Caco-2 (cell line): ENCODE results near the gene CERT1. TPM values are rescaled to one million over a fixed set of nuclear protein-coding genes. Genes with fewer than 3 reads are reported as not detected.
"Not testable (repeated sequence)": the region's sequence is repeated elsewhere in the genome, so short reads cannot be mapped to it uniquely, and the experiment has no call there.

Experiments
- Bru-seq: library from RNA; stranded (reverse); fragments of 400-500 nt; gene quantifications from one replicate; lab custom pipeline; 2021; lab: Mats Ljungman, UMichigan
- BruChase-seq, 2 experiments: library from RNA; stranded (reverse); fragments of 400-500 nt; gene quantifications; one replicate each; lab custom pipeline; 2021; lab: Mats Ljungman, UMichigan
- BruUV-seq: library from RNA; stranded (reverse); fragments of 400-500 nt; replicated peaks from 2 replicates; lab custom pipeline; 2021; lab: Mats Ljungman, UMichigan
- CTCF ChIA-PET: fragments of 300-600 bp; sonication (Branson Sonifier 250); formaldehyde crosslinking; loops from one replicate; lab custom pipeline; 2022; ENCODE audit warnings: antibody characterized with exemption; lab: Charles Lee
- POLR2A ChIA-PET: fragments of 300-600 bp; sonication (Branson Sonifier 250); formaldehyde crosslinking; loops from one replicate; lab custom pipeline; 2022; ENCODE audit warnings: antibody characterized with exemption; lab: Charles Lee
- DNase-seq, 2 experiments: peaks; one replicate each; pipeline versions ENCODE4 v3.0.0 to v3.0.0-alpha.2; 2020 to 2022
- H3K27me3 ChIP-seq: replicated peaks from 2 replicates; pipeline ENCODE4 v1.6.0; 2011; ENCODE audit warnings: low read length; ENCODE audit not compliant: control insufficient read depth, insufficient read depth
- H3K36me3 ChIP-seq: 2 replicates; pipeline ENCODE4 v1.5.1; 2011; ENCODE audit warnings: low read length; ENCODE audit not compliant: control insufficient read depth, insufficient read depth
- H3K4me1 ChIP-seq: fragments of 250-450 bp; sonication (Bioruptor Pico); 2 replicates; pipeline ENCODE4 v1.5.1; 2020; ENCODE audit warnings: mild to moderate bottlenecking
- H3K4me3 ChIP-seq: 2 replicates; pipeline ENCODE4 v1.5.1; 2011; ENCODE audit warnings: low read depth, mild to moderate bottlenecking, control low read depth, low read length
- H3K9me3 ChIP-seq: fragments of 250-450 bp; sonication (Bioruptor Pico); 2 replicates; pipeline ENCODE4 v1.5.1; 2020; ENCODE audit warnings: mild to moderate bottlenecking, moderate library complexity
- H3K27ac Mint-ChIP-seq: one replicate; pipeline ENCODE4 v1.8.0; 2022; ENCODE audit warnings: mixed read lengths; ENCODE audit not compliant: unreplicated experiment
- H3K27me3 Mint-ChIP-seq: one replicate; pipeline ENCODE4 v1.8.0; 2022; ENCODE audit warnings: mixed read lengths; ENCODE audit not compliant: insufficient read depth, unreplicated experiment
- H3K36me3 Mint-ChIP-seq: one replicate; pipeline ENCODE4 v1.8.0; 2022; ENCODE audit warnings: mild to moderate bottlenecking, mixed read lengths; ENCODE audit not compliant: insufficient read depth, unreplicated experiment
- H3K4me1 Mint-ChIP-seq: one replicate; pipeline ENCODE4 v1.8.0; 2022; ENCODE audit warnings: low read depth, mixed read lengths; ENCODE audit not compliant: unreplicated experiment
- H3K4me3 Mint-ChIP-seq: one replicate; pipeline ENCODE4 v1.8.0; 2022; ENCODE audit warnings: mild to moderate bottlenecking, moderate library complexity, mixed read lengths; ENCODE audit not compliant: unreplicated experiment
- H3K9me3 Mint-ChIP-seq: one replicate; pipeline ENCODE4 v1.8.0; 2022; ENCODE audit warnings: mixed read lengths; ENCODE audit not compliant: unreplicated experiment
- CTCF ChIP-seq, 2 experiments: fragments of 200-600 bp in 1 of 2; IDR thresholded peaks; 1 replicate in 1 of 2; 2 replicates in 1 of 2; pipeline versions ENCODE4 v1.5.1 to v1.8.0; 2011 to 2022; ENCODE audit warnings: antibody characterized with exemption in 1 of 2, control low read depth in 1 of 2, inconsistent platforms in 1 of 2, low read depth in 1 of 2, low read length in 1 of 2, mild to moderate bottlenecking in 1 of 2, moderate library complexity in 1 of 2; ENCODE audit not compliant: insufficient read depth in 1 of 2, severe bottlenecking in 1 of 2, unreplicated experiment in 1 of 2
- intact Hi-C: fragments of 100-400 bp; cut with micrococcal nuclease; formaldehyde crosslinking; loops from one replicate; pipeline ENCODE4 v1.10.0; 2022; ENCODE audit not compliant: unreplicated experiment
- long read RNA-seq: library from polyadenylated mRNA; stranded (forward); transcript quantifications from one replicate; pipeline ENCODE4 v2.0.0, GENCODE V29; 2022
- total RNA-seq: library from RNA; stranded (reverse); gene quantifications from 2 replicates; pipeline ENCODE4 v1.2.3, GENCODE V29; 2022

Gene CERT1
- total RNA-seq (42.7 and 44.3 TPM in 2 replicates), Bru-seq, nascent RNA (percentile 86 among the genes with signal in this experiment), BruChase-seq, experiment 1, labeled RNA remaining after a 2-hour chase (percentile 80 among the genes with signal in this experiment), BruChase-seq, experiment 2, labeled RNA remaining after a 6-hour chase (percentile 78 among the genes with signal in this experiment)
- long read RNA-seq, full-length matches to known transcripts, result 20 of 31 reads
- long read RNA-seq, partial matches to known transcripts, result 2 of 31 reads
- long read RNA-seq, other reads (novel, unspliced or antisense), result 9 of 31 reads

- ChIA-PET CTCF (interaction anchor here (0.7 to 0.8 kb wide), 3 partner anchors 63 to 737 kb away, joined by 3 to 5 read pairs (median 4); no protein-coding TSS in a partner anchor), POLR2A (interaction anchor here (0.6 to 1.4 kb wide), 5 partner anchors 9 to 724 kb away, joined by 3 to 18 read pairs (median 4); partner anchors contain the start of gene HMGCR)
- Histone ChIP-seq H3K4me3 (peak within 1 kb of the TSS; percentile 98), H3K9me3 (no peaks in the 10 kb centered on the region), H3K27me3 (no peaks in the 10 kb centered on the region), H3K4me1 (peaks cover 5% of the 10 kb centered on the region), H3K36me3 (no peaks in the 10 kb centered on the region)
- no peaks in the 10 kb centered on the region for H3K27me3 Mint-ChIP-seq
- peaks cover 13% of the 10 kb centered on the region for H3K36me3 Mint-ChIP-seq
- intact Hi-C loops, result loop anchor here (1.0 to 5.0 kb wide), 5 partner anchors 12 to 174 kb away; partner anchors contain the start of genes ANKDD1B and HMGCR
- peaks cover 15% of the 10 kb centered on the region for H3K4me1 Mint-ChIP-seq
- no TSS peak for BruUV-seq
- no peak for TF ChIP-seq CTCF (IDR thresholded peaks at IDR 0.05; ENCODE audit: insufficient read depth in 1 of 2, low read depth in 1 of 2, low read length in 1 of 2, severe bottlenecking in 1 of 2, unreplicated experiment in 1 of 2)
- H3K27ac Mint-ChIP-seq, result peak within 1 kb of the TSS; percentile 91
- peak; percentile 98 to 99 for DNase-seq
- peak within 1 kb of the TSS; percentile 100 for H3K4me3 Mint-ChIP-seq
- no peaks in the 10 kb centered on the region for H3K9me3 Mint-ChIP-seq
These were observed at the start of gene CERT1, which contains the start of gene POLK for GRCh38 chr5:75511435-75512382. Gene CERT1, minus strand, starts transcription at chr5:75511629. Its CDS starts 422 bp downstream, at chr5:75511207. Gene POLK, plus strand, starts transcription at chr5:75511891.

- POLR2A ChIA-PET, H3K4me3 ChIP-seq, CTCF ChIA-PET, BruUV-seq, H3K36me3 Mint-ChIP-seq, H3K27me3 Mint-ChIP-seq, H3K9me3 ChIP-seq, H3K36me3 ChIP-seq, H3K27ac Mint-ChIP-seq, intact Hi-C loops, DNase-seq, H3K4me1 Mint-ChIP-seq, H3K4me3 Mint-ChIP-seq, H3K4me1 ChIP-seq, H3K27me3 ChIP-seq: not testable (repeated sequence)
- H3K9me3 Mint-ChIP-seq, result peaks cover 26% of the 10 kb centered on the region
These were observed 49.2 kb upstream of the CERT1 start for GRCh38 chr5:75560655-75561054.

GRCh38 chr5:75558981-75559632 is 47.7 kb upstream of the CERT1 start:
- TF ChIP-seq CTCF (IDR thresholded peaks at IDR 0.05; ENCODE audit: insufficient read depth in 1 of 2, low read depth in 1 of 2, low read length in 1 of 2, severe bottlenecking in 1 of 2, unreplicated experiment in 1 of 2), result no peak
- no peaks in the 10 kb centered on the region for H3K4me1 Mint-ChIP-seq
- no peak for DNase-seq
- H3K9me3 Mint-ChIP-seq, result peaks cover 12% of the 10 kb centered on the region
- H3K27me3 ChIP-seq, result no peaks in the 10 kb centered on the region
- CTCF ChIA-PET, result no interaction called here
- intact Hi-C loops, result no loop called here
- no peaks in the 10 kb centered on the region for H3K36me3 ChIP-seq
- no peak overlapping the region for H3K27ac Mint-ChIP-seq
- no peaks in the 10 kb centered on the region for H3K9me3 ChIP-seq
- no peaks in the 10 kb centered on the region for H3K36me3 Mint-ChIP-seq
- no peaks in the 10 kb centered on the region for H3K27me3 Mint-ChIP-seq
- H3K4me3 ChIP-seq, result no peak overlapping the region
- no TSS peak for BruUV-seq
- H3K4me1 ChIP-seq, result no peaks in the 10 kb centered on the region
- POLR2A ChIA-PET, result no interaction called here
- H3K4me3 Mint-ChIP-seq, result no peak overlapping the region
